ENCODE measurements around the gene OPRL1. TPM values are rescaled to one million over a fixed set of nuclear protein-coding genes. Genes with fewer than 3 reads are reported as not detected.

OPRL1 gene
- polyA plus RNA-seq, result 0.13 TPM in 1 of 2 replicates, not detected in the other

GRCh38 chr20:64080013-64080812, at the start of gene OPRL1:
TSS of gene OPRL1 (plus strand) at chr20:64080082. CDS start at chr20:64092721, 12,639 bp downstream.

GRCh38 chr20:64035933-64036345, 43.9 kb upstream of the OPRL1 start, which contains the start of gene C20orf204:
TSS of gene C20orf204 (plus strand) at chr20:64036182. CDS start at chr20:64036324, 142 bp downstream.

GRCh38 chr20:64049060-64049877, 30.6 kb upstream of the OPRL1 start, which contains the start of gene SOX18:
TSS of gene SOX18 (minus strand) at chr20:64049639. CDS start at chr20:64049516, 123 bp downstream.

GRCh38 chr20:64062596-64063388, 17.1 kb upstream of the OPRL1 start, which contains the start of gene TCEA2:
TSS of gene TCEA2 (plus strand) at chr20:64063198. CDS start at chr20:64063313, 115 bp downstream.

GRCh38 chr20:64079273-64080012, 439 bp upstream of the OPRL1 start, which contains the start of gene RGS19:
TSS of gene RGS19 (minus strand) at chr20:64079518. CDS start at chr20:64076886, 2,632 bp downstream.

GRCh38 chr20:64083804-64084684, 4.2 kb downstream of the OPRL1 start, which contains the start of gene LKAAEAR1:
TSS of gene LKAAEAR1 (minus strand) at chr20:64084398. CDS start at chr20:64084219, 179 bp downstream.

GRCh38 chr20:64106981-64107735, 27.3 kb downstream of the OPRL1 start, which contains the start of gene NPBWR2:
TSS of gene NPBWR2 (minus strand) at chr20:64107565. CDS start at chr20:64106831, 734 bp downstream.

Other genes starting within 250 kb of the OPRL1 start
- gene ZBTB46, start 248.8 kb upstream of the OPRL1 start, polyA plus RNA-seq, result 2.8 and 6.3 TPM in 2 replicates
- gene ABHD16B, start 218.6 kb upstream of the OPRL1 start, polyA plus RNA-seq, result not detected in 2 replicates
- 7.6 and 9.1 TPM in 2 replicates for gene TPD52L2, start 214.8 kb upstream of the OPRL1 start, polyA plus RNA-seq
- 8.3 and 9.6 TPM in 2 replicates for gene DNAJC5, start 185.0 kb upstream of the OPRL1 start, polyA plus RNA-seq
- 3.1 and 5.6 TPM in 2 replicates for gene UCKL1, start 123.7 kb upstream of the OPRL1 start, polyA plus RNA-seq
- 0.05 and 0.06 TPM in 2 replicates for gene ZNF512B, start 110.2 kb upstream of the OPRL1 start, polyA plus RNA-seq
- 0.25 and 0.73 TPM in 2 replicates for gene SAMD10, start 100.4 kb upstream of the OPRL1 start, polyA plus RNA-seq
- 11.7 and 17.3 TPM in 2 replicates for gene PRPF6, start 99.0 kb upstream of the OPRL1 start, polyA plus RNA-seq
- gene C20orf204, start 43.9 kb upstream of the OPRL1 start, polyA plus RNA-seq, result not detected in 2 replicates
- gene SOX18, start 30.4 kb upstream of the OPRL1 start, polyA plus RNA-seq, result 0.29 TPM in 1 of 2 replicates, not detected in the other
- gene TCEA2, start 16.9 kb upstream of the OPRL1 start, polyA plus RNA-seq, result 42.6 and 72.7 TPM in 2 replicates
- 0.36 TPM in 1 of 2 replicates, not detected in the other for gene RGS19, start 564 bp upstream of the OPRL1 start, polyA plus RNA-seq
- not detected in 2 replicates for gene LKAAEAR1, start 4.3 kb downstream of the OPRL1 start, polyA plus RNA-seq
- gene NPBWR2, start 27.5 kb downstream of the OPRL1 start, polyA plus RNA-seq, result not detected in 2 replicates
- gene MYT1, start 84.4 kb downstream of the OPRL1 start, polyA plus RNA-seq, result 0.75 and 2.0 TPM in 2 replicates
- gene PCMTD2, start 175.7 kb downstream of the OPRL1 start, polyA plus RNA-seq, result 20.9 and 22.6 TPM in 2 replicates

Measured in Purkinje cell (primary cell).